Activated CD8-positive, alpha-beta T cell treated with anti-CD3 and anti-CD28 coated beads for 36 hours (primary cell): ENCODE results near the gene TMEM119. TPM values are rescaled to one million over a fixed set of nuclear protein-coding genes. Genes with fewer than 3 reads are reported as not detected.

ENCODE experiments used
- ATAC-seq: fragments of 200-7000 bp; cut with Tn5 transposase; one replicate; pipeline ENCODE4 v1.10.0; 2021; ENCODE audit warnings: mild to moderate bottlenecking, moderate library complexity
- CTCF ChIA-PET: fragments of 350-600 bp; sonication (Branson Sonifier 250); formaldehyde crosslinking; loops from one replicate; lab custom pipeline; 2021; ENCODE audit warnings: antibody characterized with exemption; lab: Charles Lee
- POLR2A ChIA-PET: fragments of 350-600 bp; sonication (Branson Sonifier 250); formaldehyde crosslinking; loops from one replicate; lab custom pipeline; 2021; ENCODE audit warnings: antibody characterized with exemption; lab: Charles Lee
- DNase-seq: peaks from one replicate; pipeline ENCODE4 v3.0.0-alpha.2; 2020
- H3K27ac Mint-ChIP-seq: one replicate; pipeline ENCODE4 v1.8.0; 2021; ENCODE audit warnings: mild to moderate bottlenecking, mixed read lengths
- H3K27me3 Mint-ChIP-seq: one replicate; pipeline ENCODE4 v1.8.0; 2021; ENCODE audit warnings: mixed read lengths
- H3K36me3 Mint-ChIP-seq: one replicate; pipeline ENCODE4 v1.8.0; 2021; ENCODE audit warnings: low read depth, mixed read lengths
- H3K4me1 Mint-ChIP-seq: one replicate; pipeline ENCODE4 v1.8.0; 2021; ENCODE audit warnings: low read depth, mixed read lengths
- H3K4me3 Mint-ChIP-seq: one replicate; pipeline ENCODE4 v1.8.0; 2021; ENCODE audit warnings: mild to moderate bottlenecking, moderate library complexity, mixed read lengths
- H3K9me3 Mint-ChIP-seq: one replicate; pipeline ENCODE4 v1.8.0; 2021; ENCODE audit warnings: mixed read lengths
- CTCF ChIP-seq: fragments of 200-600 bp; IDR thresholded peaks from one replicate; pipeline ENCODE4 v1.8.0; 2022; ENCODE audit warnings: antibody characterized with exemption, mild to moderate bottlenecking
- intact Hi-C: fragments of 100-400 bp; cut with micrococcal nuclease; formaldehyde crosslinking; loops from one replicate; pipeline ENCODE4 v1.10.0; 2022
- total RNA-seq, 2 experiments: library from RNA; stranded (reverse); gene quantifications; one replicate each; pipeline ENCODE4 v1.2.3, GENCODE V29; 2021

The TMEM119 gene
- total RNA-seq, 2 experiments from 2014 or later: not detected

GRCh38 chr12:108640802-108641445, 43.0 kb upstream of the TMEM119 start:
- ATAC-seq (no peak), DNase-seq (no peak)
- peaks cover 30% of the 10 kb centered on the region for H3K4me1 Mint-ChIP-seq
- peaks cover 9% of the 10 kb centered on the region for H3K36me3 Mint-ChIP-seq
- no peaks in the 10 kb centered on the region for H3K27me3 Mint-ChIP-seq
- TF ChIP-seq CTCF: no peak
- no peaks in the 10 kb centered on the region for H3K9me3 Mint-ChIP-seq
- intact Hi-C loops: no loop called here
- no peak overlapping the region for H3K4me3 Mint-ChIP-seq
- no peak overlapping the region for H3K27ac Mint-ChIP-seq
- ChIA-PET POLR2A (interaction anchor here (0.6 to 1.0 kb wide), 3 partner anchors 19 to 23 kb away, joined by 3 to 4 read pairs (median 3); no protein-coding TSS in a partner anchor), CTCF (interaction anchor here (1.2 to 4.8 kb wide), 5 partner anchors 13 to 162 kb away, joined by 3 to 25 read pairs (median 4); no protein-coding TSS in a partner anchor)

GRCh38 chr12:108638997-108639822, 41.3 kb upstream of the TMEM119 start:
- Mint-ChIP-seq H3K4me3 (no peak overlapping the region), H3K4me1 (peaks cover 37% of the 10 kb centered on the region)

DNA sequence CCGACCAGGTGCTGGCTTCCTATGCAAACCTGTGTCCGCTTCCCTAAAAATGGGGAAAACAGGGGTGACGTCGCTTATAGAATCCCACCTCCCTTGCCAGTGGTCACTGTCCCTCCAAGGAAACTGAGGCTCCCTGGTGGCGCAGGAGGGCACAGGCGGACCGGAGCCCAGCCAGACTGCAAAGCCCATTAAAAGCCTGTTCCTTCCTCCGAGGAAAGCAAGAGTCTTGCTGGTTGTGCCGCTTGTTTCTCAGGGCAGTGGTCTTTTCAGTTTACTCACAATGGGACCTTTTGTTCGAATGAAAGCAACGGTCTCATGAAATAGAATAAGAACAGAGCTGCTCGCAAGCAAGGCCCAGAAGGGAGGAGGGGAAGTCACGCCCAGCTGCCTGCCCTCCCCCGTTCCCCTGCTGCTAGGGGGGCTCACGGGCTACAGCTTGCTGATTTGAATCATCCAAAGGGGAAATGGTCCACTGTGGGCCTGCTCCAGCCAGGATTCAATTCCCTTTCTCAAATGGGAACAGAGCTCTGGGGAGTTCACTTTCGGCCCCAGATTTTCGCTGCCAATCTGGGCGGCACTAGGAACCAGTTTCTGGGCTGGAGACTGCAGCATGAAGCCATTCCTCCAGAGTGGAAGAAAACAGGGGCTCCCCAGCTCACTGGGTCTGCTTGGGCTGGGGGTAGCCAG, 40.4 kb upstream of the TMEM119 start:
- no peak for DNase-seq
- H3K9me3 Mint-ChIP-seq: no peaks in the 10 kb centered on the region
- no peak overlapping the region for H3K4me3 Mint-ChIP-seq
- H3K4me1 Mint-ChIP-seq: peaks cover 45% of the 10 kb centered on the region
- intact Hi-C loops: loop anchor here (10.0 kb wide), 1 partner anchor 457 kb away; the partner anchor contains the start of genes ALKBH2 and UNG
- H3K36me3 Mint-ChIP-seq: no peaks in the 10 kb centered on the region
- H3K27ac Mint-ChIP-seq: no peak overlapping the region
- TF ChIP-seq CTCF: no peak
- H3K27me3 Mint-ChIP-seq: no peaks in the 10 kb centered on the region
- ChIA-PET CTCF (interaction anchor here (0.6 to 12.8 kb wide), 6 partner anchors 21 to 313 kb away, joined by 3 to 245 read pairs (median 14); no protein-coding TSS in a partner anchor), POLR2A (interaction anchor here (1.3 to 1.8 kb wide), 2 partner anchors 20 to 26 kb away, joined by 3 to 6 read pairs; no protein-coding TSS in a partner anchor)
- no peak for ATAC-seq

More at GRCh38 chr12:108638997-108639822, 41.3 kb upstream of the TMEM119 start:
- Mint-ChIP-seq H3K27me3 (no peaks in the 10 kb centered on the region), H3K36me3 (peaks cover under 1% of the 10 kb centered on the region), H3K9me3 (no peaks in the 10 kb centered on the region), H3K27ac (no peak overlapping the region)
- no peak for DNase-seq
- TF ChIP-seq CTCF: no peak
- ChIA-PET POLR2A (interaction anchor here (0.9 to 1.3 kb wide), 4 partner anchors 11 to 21 kb away, joined by 3 to 5 read pairs (median 4); no protein-coding TSS in a partner anchor), CTCF (interaction anchor here (0.7 to 9.1 kb wide), 6 partner anchors 11 to 72 kb away, joined by 3 to 82 read pairs (median 9); no protein-coding TSS in a partner anchor)
- intact Hi-C loops: loop anchor here (10.0 kb wide), 1 partner anchor 456 kb away; the partner anchor contains the start of genes ALKBH2 and UNG
- no peak for ATAC-seq

- intact Hi-C loops: loop anchor here (10.0 kb wide), 1 partner anchor 457 kb away; the partner anchor contains the start of genes ALKBH2 and UNG
- no peak overlapping the region for H3K4me3 Mint-ChIP-seq
These were observed 39.5 kb upstream of the TMEM119 start for GRCh38 chr12:108637222-108637971.

More at GRCh38 chr12:108637222-108637971, 39.5 kb upstream of the TMEM119 start:
- H3K4me1 Mint-ChIP-seq: peaks cover 47% of the 10 kb centered on the region
- H3K36me3 Mint-ChIP-seq: no peaks in the 10 kb centered on the region
- H3K9me3 Mint-ChIP-seq: no peaks in the 10 kb centered on the region
- H3K27ac Mint-ChIP-seq: no peak overlapping the region
- ATAC-seq (no peak), DNase-seq (no peak)
- ChIA-PET POLR2A (interaction anchor here (0.9 to 13.8 kb wide), 6 partner anchors 9 to 71 kb away, joined by 4 to 225 read pairs (median 5); partner anchors contain the start of genes ISCU and SART3), CTCF (interaction anchor here (0.8 to 12.8 kb wide), 7 partner anchors 9 to 313 kb away, joined by 3 to 245 read pairs (median 25); no protein-coding TSS in a partner anchor)
- H3K27me3 Mint-ChIP-seq: no peaks in the 10 kb centered on the region
- TF ChIP-seq CTCF: no peak
